Loucy (cell line): ENCODE measurements around the gene GNAO1.

Source experiments
- CTCF ChIP-seq: fragments of 200-600 bp; sonication (generic); conservative IDR thresholded peaks from 2 replicates; pipeline ENCODE4 v1.5.1; 2014; ENCODE audit warnings: mild to moderate bottlenecking, antibody characterized with exemption, low read length
- EZH2phosphoT487 ChIP-seq: fragments of 200-600 bp; IDR thresholded peaks from 2 replicates; pipeline ENCODE4 v1.6.1; 2018; ENCODE audit warnings: antibody characterized with exemption, mild to moderate bottlenecking, moderate library complexity, borderline replicate concordance

- peak; percentile 54 for TF ChIP-seq CTCF
- no peak for TF ChIP-seq EZH2phosphoT487
These were observed 210.2 kb downstream of the GNAO1 start for GRCh38 chr16:56401482-56401881.
